GM19351 (cell line): ENCODE results near the gene AGGF1.
"Not testable (repeated sequence)": the region's sequence is repeated elsewhere in the genome, so short reads cannot be mapped to it uniquely, and the experiment has no call there.

Experiments
- ATAC-seq: cut with Tn5 transposase; IDR thresholded peaks from one replicate; pipeline ENCODE4 v1.9.1; 2021; ENCODE audit warnings: mild to moderate bottlenecking, moderate library complexity; ENCODE audit not compliant: unreplicated experiment

AGGF1 gene

GRCh38 chr5:77024490-77024889 is 5.7 kb upstream of the AGGF1 start:
- no peak for ATAC-seq

- no peak for ATAC-seq
Measured at GRCh38 chr5:77028631-77029375, 1.4 kb upstream of the AGGF1 start.

GRCh38 chr5:77029376-77029885 is 773 bp upstream of the AGGF1 start:
- ATAC-seq, result no peak

- ATAC-seq, result no peak
Measured at GRCh38 chr5:77031891-77032290, 1.7 kb downstream of the AGGF1 start.

- ATAC-seq, result no peak
Measured at GRCh38 chr5:77032635-77033034, 2.4 kb downstream of the AGGF1 start.

- no peak for ATAC-seq
Measured at GRCh38 chr5:77033338-77033737, 3.1 kb downstream of the AGGF1 start.

- no peak for ATAC-seq
Measured at GRCh38 chr5:77035950-77036349, 5.7 kb downstream of the AGGF1 start.

GRCh38 chr5:77046416-77047073 is 16.3 kb downstream of the AGGF1 start:
- no peak for ATAC-seq

GRCh38 chr5:77064040-77064439 is 33.8 kb downstream of the AGGF1 start:
- ATAC-seq, result no peak

GRCh38 chr5:77065256-77065655 is 35.1 kb downstream of the AGGF1 start:
- no peak for ATAC-seq

- ATAC-seq, result no peak
Measured at GRCh38 chr5:77066184-77066583, 36.0 kb downstream of the AGGF1 start.

GRCh38 chr5:77066823-77067442 is 36.7 kb downstream of the AGGF1 start:
- no peak for ATAC-seq

GRCh38 chr5:77073667-77074066 is 43.5 kb downstream of the AGGF1 start:
- ATAC-seq, result no peak

GRCh38 chr5:77074745-77075144 is 44.5 kb downstream of the AGGF1 start:
- ATAC-seq, result no peak

- ATAC-seq, result peak; percentile 86
Measured at GRCh38 chr5:77076961-77077828, 47.0 kb downstream of the AGGF1 start.

GRCh38 chr5:77077829-77078176 is 47.6 kb downstream of the AGGF1 start:
- ATAC-seq, result no peak

GRCh38 chr5:77080479-77080878 is 50.3 kb downstream of the AGGF1 start:
- ATAC-seq, result not testable (repeated sequence)

GRCh38 chr5:77080905-77081304 is 50.7 kb downstream of the AGGF1 start:
- no peak for ATAC-seq

- no peak for ATAC-seq
Measured at GRCh38 chr5:77082280-77082679, 52.1 kb downstream of the AGGF1 start.

- ATAC-seq, result no peak
Measured at GRCh38 chr5:77083088-77083487, 52.9 kb downstream of the AGGF1 start.

- no peak for ATAC-seq
Measured at GRCh38 chr5:77086368-77086688, 56.1 kb downstream of the AGGF1 start.
